Lower leg skin (tissue), 3 donors: ENCODE results near the gene MINK1.

Experiments used
- POLR2A ChIP-seq, 2 donors: fragments of 450-650 bp; IDR thresholded peaks; one replicate each; pipeline ENCODE4 v1.6.1; 2016 to 2017; ENCODE audit warnings: antibody characterized with exemption in 2 of 2, mild to moderate bottlenecking in 1 of 2, moderate library complexity in 1 of 2
- TF ChIP-seq, protein P1 (sequence below), 3 donors: fragments of 450-650 bp; IDR thresholded peaks; one replicate each; pipeline ENCODE4 v1.5.1; 2016; ENCODE audit warnings: antibody characterized with exemption in 3 of 3, mild to moderate bottlenecking in 3 of 3, moderate library complexity in 2 of 3

DNA sequence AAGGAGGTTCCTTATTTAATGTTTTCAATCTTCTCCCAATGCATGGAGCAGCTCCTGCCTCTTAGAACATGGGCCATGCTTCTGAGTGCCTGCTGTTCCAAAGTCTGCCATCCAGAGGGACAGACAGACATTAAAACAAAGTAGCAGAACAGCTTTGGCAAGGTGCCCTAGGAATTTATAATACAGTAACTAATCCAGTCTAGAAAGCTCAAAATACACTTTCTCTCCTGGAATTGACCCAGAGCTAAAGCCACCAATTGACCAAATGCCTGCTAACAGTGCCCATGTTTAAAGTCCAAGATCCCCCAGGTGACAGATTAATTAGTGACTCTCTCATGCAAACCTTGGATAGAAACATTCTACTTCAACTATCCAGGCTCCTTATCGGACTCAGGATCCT is 80.9 kb downstream of the MINK1 start:
- TF ChIP-seq, protein P1, sequence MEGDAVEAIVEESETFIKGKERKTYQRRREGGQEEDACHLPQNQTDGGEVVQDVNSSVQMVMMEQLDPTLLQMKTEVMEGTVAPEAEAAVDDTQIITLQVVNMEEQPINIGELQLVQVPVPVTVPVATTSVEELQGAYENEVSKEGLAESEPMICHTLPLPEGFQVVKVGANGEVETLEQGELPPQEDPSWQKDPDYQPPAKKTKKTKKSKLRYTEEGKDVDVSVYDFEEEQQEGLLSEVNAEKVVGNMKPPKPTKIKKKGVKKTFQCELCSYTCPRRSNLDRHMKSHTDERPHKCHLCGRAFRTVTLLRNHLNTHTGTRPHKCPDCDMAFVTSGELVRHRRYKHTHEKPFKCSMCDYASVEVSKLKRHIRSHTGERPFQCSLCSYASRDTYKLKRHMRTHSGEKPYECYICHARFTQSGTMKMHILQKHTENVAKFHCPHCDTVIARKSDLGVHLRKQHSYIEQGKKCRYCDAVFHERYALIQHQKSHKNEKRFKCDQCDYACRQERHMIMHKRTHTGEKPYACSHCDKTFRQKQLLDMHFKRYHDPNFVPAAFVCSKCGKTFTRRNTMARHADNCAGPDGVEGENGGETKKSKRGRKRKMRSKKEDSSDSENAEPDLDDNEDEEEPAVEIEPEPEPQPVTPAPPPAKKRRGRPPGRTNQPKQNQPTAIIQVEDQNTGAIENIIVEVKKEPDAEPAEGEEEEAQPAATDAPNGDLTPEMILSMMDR (IDR thresholded peaks at IDR 0.05): no peak
- no peak for TF ChIP-seq POLR2A (IDR thresholded peaks at IDR 0.05)
